ENCODE measurements around the gene TUT1. TPM values are rescaled to one million over a fixed set of nuclear protein-coding genes. Genes with fewer than 3 reads are reported as not detected.

TUT1 gene
- total and polyA plus RNA-seq, 12 donors: 7.0 to 67.6 (median 15.5) TPM

GRCh38 chr11:62543680-62544444 lies 47.5 kb downstream of the TUT1 start:
- H3K36me3 ChIP-seq (replicated peaks in 1 of 2): no peaks in the 10 kb centered on the region
- no peaks in the 10 kb centered on the region for H3K27me3 ChIP-seq
- H3K4me3 ChIP-seq: peak overlapping the region in 2 of 4 donors; percentile 93 to 95
- H3K4me1 ChIP-seq (replicated peaks in 1 of 2): peaks cover 53 to 71% of the 10 kb centered on the region in 2 donors
- WGBS, 4 donors: 49 to 66% (median 60%) methylated on average over 13 to 22 of the region's 22 CpGs
- H3K9me3 ChIP-seq (replicated peaks in 1 of 3): no peaks in the 10 kb centered on the region
- no peak for TF ChIP-seq POLR2A (IDR thresholded peaks at IDR 0.05)
- TF ChIP-seq CTCF (IDR thresholded peaks at IDR 0.05): no peak
- intact Hi-C loops (cut with DNase I): loop anchor here (5.0 kb wide), 1 partner anchor 122 kb away; no protein-coding TSS in a partner anchor
- DNase-seq: no peak
- peak overlapping the region in 4 of 5 donors; percentile 38 to 96 (median 76) for H3K27ac ChIP-seq

- H3K27me3 ChIP-seq: no peaks in the 10 kb centered on the region
- H3K36me3 ChIP-seq (replicated peaks in 1 of 2): no peaks in the 10 kb centered on the region
- WGBS, 4 donors: 1 to 11% (median 10%) methylated on average over 14 to 30 of the region's 30 CpGs
- no peaks in the 10 kb centered on the region for H3K9me3 ChIP-seq (replicated peaks in 1 of 3)
- intact Hi-C loops (cut with DNase I): loop anchor here (5.0 kb wide), 1 partner anchor 121 kb away; no protein-coding TSS in a partner anchor
- peaks cover 54 to 78% of the 10 kb centered on the region in 2 donors for H3K4me1 ChIP-seq (replicated peaks in 1 of 2)
- peak overlapping the region in 4 of 5 donors; percentile 49 to 96 (median 76) for H3K27ac ChIP-seq
- TF ChIP-seq POLR2A (IDR thresholded peaks at IDR 0.05): no peak
- peak; percentile 91 to 98 (median 97) for TF ChIP-seq CTCF (IDR thresholded peaks at IDR 0.05)
- H3K4me3 ChIP-seq: peak overlapping the region in 1 of 4 donors; percentile 93
- peak; percentile 68 to 85 (median 75) for DNase-seq
Observed at GRCh38 chr11:62542750-62543567, 48.4 kb downstream of the TUT1 start.

- H3K27me3 ChIP-seq: no peaks in the 10 kb centered on the region
- no peak for TF ChIP-seq POLR2A (IDR thresholded peaks at IDR 0.05)
- no peak for TF ChIP-seq CTCF (IDR thresholded peaks at IDR 0.05)
- no peaks in the 10 kb centered on the region for H3K9me3 ChIP-seq (replicated peaks in 1 of 3)
- H3K4me1 ChIP-seq (replicated peaks in 1 of 2): peaks cover 48 to 75% of the 10 kb centered on the region in 2 donors
- DNase-seq: no peak
- no peaks in the 10 kb centered on the region for H3K36me3 ChIP-seq (replicated peaks in 1 of 2)
- intact Hi-C loops (cut with DNase I): loop anchor here (5.0 kb wide), 1 partner anchor 120 kb away; no protein-coding TSS in a partner anchor
- H3K27ac ChIP-seq: peak overlapping the region in 4 of 5 donors; percentile 28 to 96 (median 62)
- H3K4me3 ChIP-seq: peak overlapping the region in 1 of 4 donors; percentile 93
- 55 to 63% (median 61%) methylated on average over 6 of the region's 6 CpGs for WGBS, 4 donors
Observed at GRCh38 chr11:62542111-62542745, 49.1 kb downstream of the TUT1 start.
